Subcutaneous abdominal adipose tissue (tissue), 5 donors: ENCODE results near the gene CHST10.

ENCODE experiments used
- H3K27ac ChIP-seq: one replicate; pipeline ENCODE4 v1.7.0; 2013; ENCODE audit warnings: low read depth, mild to moderate bottlenecking, inconsistent platforms, low read length, moderate library complexity
- H3K27me3 ChIP-seq, 5 donors: one replicate each; pipeline ENCODE4 v1.7.0; 2013; ENCODE audit warnings: low read length in 5 of 5, inconsistent platforms in 1 of 5; ENCODE audit not compliant: control insufficient read depth in 5 of 5, insufficient read depth in 4 of 5
- H3K36me3 ChIP-seq, 5 donors: one replicate each; pipeline ENCODE4 v1.7.0; 2013; ENCODE audit warnings: low read length in 5 of 5; ENCODE audit not compliant: control insufficient read depth in 5 of 5, insufficient read depth in 5 of 5
- H3K4me1 ChIP-seq, 5 donors: one replicate each; pipeline ENCODE4 v1.7.0; 2013; ENCODE audit warnings: low read length in 5 of 5, mild to moderate bottlenecking in 3 of 5, moderate library complexity in 1 of 5; ENCODE audit not compliant: control insufficient read depth in 5 of 5, insufficient read depth in 5 of 5
- H3K4me3 ChIP-seq, 5 donors: one replicate each; pipeline ENCODE4 v1.7.0; 2013; ENCODE audit warnings: low read length in 5 of 5, low read depth in 1 of 5
- H3K9ac ChIP-seq, 5 donors: one replicate each; pipeline ENCODE4 v1.7.0; 2013; ENCODE audit warnings: low read length in 5 of 5, mild to moderate bottlenecking in 4 of 5, moderate library complexity in 3 of 5
- H3K9me3 ChIP-seq, 5 donors: one replicate each; pipeline ENCODE4 v1.7.0; 2013; ENCODE audit warnings: low read length in 5 of 5; ENCODE audit not compliant: control insufficient read depth in 5 of 5
- donor health status: healthy.
- donor health status: healthy.
- donor health status: healthy.
- donor health status: healthy.
- donor health status: healthy.

The CHST10 gene

GRCh38 chr2:100417711-100418124, 250 bp upstream of the CHST10 start:
- Histone ChIP-seq H3K9me3 (no peaks in the 10 kb centered on the region), H3K36me3 (peaks cover 0 to 3% (median 0%) of the 10 kb centered on the region in 5 donors), H3K4me3 (peak overlapping the region; percentile 52 to 92 (median 79)), H3K4me1 (peaks cover 2 to 15% (median 13%) of the 10 kb centered on the region in 5 donors), H3K27ac (no peak overlapping the region), H3K9ac (peak overlapping the region in 4 of 5 donors; percentile 28 to 90 (median 54)), H3K27me3 (no peaks in the 10 kb centered on the region)

GRCh38 chr2:100416397-100416934, 1.0 kb downstream of the CHST10 start:
- peaks cover 0 to 3% (median 0%) of the 10 kb centered on the region in 5 donors for H3K36me3 ChIP-seq
- H3K4me3 ChIP-seq: peak overlapping the region; percentile 72 to 92 (median 87)
- H3K4me1 ChIP-seq: peaks cover 2 to 15% (median 13%) of the 10 kb centered on the region in 5 donors
- H3K9ac ChIP-seq: peak overlapping the region in 4 of 5 donors; percentile 76 to 90 (median 80)
- no peaks in the 10 kb centered on the region for H3K9me3 ChIP-seq
- H3K27ac ChIP-seq: no peak overlapping the region
- H3K27me3 ChIP-seq: no peaks in the 10 kb centered on the region

GRCh38 chr2:100413571-100413970, 3.9 kb downstream of the CHST10 start:
- H3K4me3 ChIP-seq: no peak overlapping the region
- H3K9ac ChIP-seq: no peak overlapping the region
- peaks cover 2 to 15% (median 13%) of the 10 kb centered on the region in 5 donors for H3K4me1 ChIP-seq
- peaks cover 0 to 3% (median 0%) of the 10 kb centered on the region in 5 donors for H3K36me3 ChIP-seq
- H3K27me3 ChIP-seq: no peaks in the 10 kb centered on the region
- no peaks in the 10 kb centered on the region for H3K9me3 ChIP-seq
- no peak overlapping the region for H3K27ac ChIP-seq

- Histone ChIP-seq H3K9ac (no peak overlapping the region), H3K27me3 (no peaks in the 10 kb centered on the region), H3K27ac (no peak overlapping the region), H3K4me3 (no peak overlapping the region), H3K36me3 (peaks cover 0 to 3% (median 0%) of the 10 kb centered on the region in 5 donors), H3K9me3 (no peaks in the 10 kb centered on the region), H3K4me1 (peaks cover 2 to 13% (median 13%) of the 10 kb centered on the region in 5 donors)
Measured at GRCh38 chr2:100412881-100413321, 4.6 kb downstream of the CHST10 start.

GRCh38 chr2:100412466-100412865, 5.0 kb downstream of the CHST10 start:
- no peaks in the 10 kb centered on the region for H3K27me3 ChIP-seq
- H3K4me1 ChIP-seq: peaks cover 2 to 11% (median 9%) of the 10 kb centered on the region in 5 donors
- no peak overlapping the region for H3K27ac ChIP-seq
- H3K9ac ChIP-seq: no peak overlapping the region
- H3K36me3 ChIP-seq: peaks cover 0 to 5% (median 2%) of the 10 kb centered on the region in 5 donors
- H3K4me3 ChIP-seq: no peak overlapping the region
- no peaks in the 10 kb centered on the region for H3K9me3 ChIP-seq

GRCh38 chr2:100411841-100412292, 5.6 kb downstream of the CHST10 start:
- no peak overlapping the region for H3K4me3 ChIP-seq

GRCh38 chr2:100409975-100410647, 7.4 kb downstream of the CHST10 start:
- H3K4me3 ChIP-seq: no peak overlapping the region
- no peak overlapping the region for H3K9ac ChIP-seq
- no peak overlapping the region for H3K27ac ChIP-seq
- H3K36me3 ChIP-seq: peaks cover 0 to 24% (median 19%) of the 10 kb centered on the region in 5 donors
- no peaks in the 10 kb centered on the region for H3K4me1 ChIP-seq
- H3K9me3 ChIP-seq: no peaks in the 10 kb centered on the region
- no peaks in the 10 kb centered on the region for H3K27me3 ChIP-seq

More at GRCh38 chr2:100411841-100412292, 5.6 kb downstream of the CHST10 start:
- no peak overlapping the region for H3K27ac ChIP-seq
- H3K36me3 ChIP-seq: peaks cover 0 to 10% (median 7%) of the 10 kb centered on the region in 5 donors
- H3K9ac ChIP-seq: no peak overlapping the region
- peaks cover 2 to 9% (median 8%) of the 10 kb centered on the region in 5 donors for H3K4me1 ChIP-seq
- H3K9me3 ChIP-seq: no peaks in the 10 kb centered on the region
- no peaks in the 10 kb centered on the region for H3K27me3 ChIP-seq

GRCh38 chr2:100409461-100409860, 8.0 kb downstream of the CHST10 start:
- no peaks in the 10 kb centered on the region for H3K4me1 ChIP-seq
- peaks cover 0 to 29% (median 19%) of the 10 kb centered on the region in 5 donors for H3K36me3 ChIP-seq
- H3K4me3 ChIP-seq: no peak overlapping the region
- H3K27ac ChIP-seq: no peak overlapping the region
- H3K9me3 ChIP-seq: no peaks in the 10 kb centered on the region
- H3K9ac ChIP-seq: no peak overlapping the region
- no peaks in the 10 kb centered on the region for H3K27me3 ChIP-seq

- Histone ChIP-seq H3K27ac (no peak overlapping the region), H3K27me3 (no peaks in the 10 kb centered on the region), H3K4me3 (no peak overlapping the region), H3K36me3 (peaks cover 0 to 32% (median 21%) of the 10 kb centered on the region in 5 donors), H3K9me3 (no peaks in the 10 kb centered on the region), H3K4me1 (no peaks in the 10 kb centered on the region), H3K9ac (no peak overlapping the region)
Measured at GRCh38 chr2:100408941-100409340, 8.5 kb downstream of the CHST10 start.

- no peak overlapping the region for H3K9ac ChIP-seq
- H3K27ac ChIP-seq: no peak overlapping the region
- H3K4me1 ChIP-seq: no peaks in the 10 kb centered on the region
- H3K9me3 ChIP-seq: no peaks in the 10 kb centered on the region
- H3K36me3 ChIP-seq: peaks cover 0 to 38% (median 21%) of the 10 kb centered on the region in 5 donors
- H3K4me3 ChIP-seq: no peak overlapping the region
- H3K27me3 ChIP-seq: no peaks in the 10 kb centered on the region
Measured at GRCh38 chr2:100408104-100408503, 9.4 kb downstream of the CHST10 start.
